Measurements from ENCODE around the gene C10orf95. TPM values are rescaled to one million over a fixed set of nuclear protein-coding genes. Genes with fewer than 3 reads are reported as not detected.
A peak's percentile ranks its signal among the peaks of the same experiment; 100 is the strongest.

C10orf95 gene
- total RNA-seq, 1 donor from 2014 or later = 5.7 TPM

GRCh38 chr10:102492344-102492939 lies 41.1 kb upstream of the C10orf95 start:
- DNase-seq = no peak

GRCh38 chr10:102491136-102491535 lies 39.8 kb upstream of the C10orf95 start:
- Histone ChIP-seq H3K27ac (no peak overlapping the region), H3K27me3 (ENCODE audit: low read depth) (no peaks in the 10 kb centered on the region), H3K36me3 (peaks cover 57% of the 10 kb centered on the region), H3K9me3 (no peaks in the 10 kb centered on the region), H3K4me1 (peaks cover 32% of the 10 kb centered on the region), H3K4me3 (no peak overlapping the region)
- intact Hi-C loops (cut with DNase I) = no loop called here
- DNase-seq (no peak), ATAC-seq (no peak)
- TF ChIP-seq, protein P1, sequence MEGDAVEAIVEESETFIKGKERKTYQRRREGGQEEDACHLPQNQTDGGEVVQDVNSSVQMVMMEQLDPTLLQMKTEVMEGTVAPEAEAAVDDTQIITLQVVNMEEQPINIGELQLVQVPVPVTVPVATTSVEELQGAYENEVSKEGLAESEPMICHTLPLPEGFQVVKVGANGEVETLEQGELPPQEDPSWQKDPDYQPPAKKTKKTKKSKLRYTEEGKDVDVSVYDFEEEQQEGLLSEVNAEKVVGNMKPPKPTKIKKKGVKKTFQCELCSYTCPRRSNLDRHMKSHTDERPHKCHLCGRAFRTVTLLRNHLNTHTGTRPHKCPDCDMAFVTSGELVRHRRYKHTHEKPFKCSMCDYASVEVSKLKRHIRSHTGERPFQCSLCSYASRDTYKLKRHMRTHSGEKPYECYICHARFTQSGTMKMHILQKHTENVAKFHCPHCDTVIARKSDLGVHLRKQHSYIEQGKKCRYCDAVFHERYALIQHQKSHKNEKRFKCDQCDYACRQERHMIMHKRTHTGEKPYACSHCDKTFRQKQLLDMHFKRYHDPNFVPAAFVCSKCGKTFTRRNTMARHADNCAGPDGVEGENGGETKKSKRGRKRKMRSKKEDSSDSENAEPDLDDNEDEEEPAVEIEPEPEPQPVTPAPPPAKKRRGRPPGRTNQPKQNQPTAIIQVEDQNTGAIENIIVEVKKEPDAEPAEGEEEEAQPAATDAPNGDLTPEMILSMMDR (IDR thresholded peaks at IDR 0.05) = no peak

More at GRCh38 chr10:102492344-102492939, 41.1 kb upstream of the C10orf95 start:
- TF ChIP-seq, protein P1 (IDR thresholded peaks at IDR 0.05) = no peak
- no peaks in the 10 kb centered on the region for H3K27me3 ChIP-seq (ENCODE audit: low read depth)
- H3K9me3 ChIP-seq = no peaks in the 10 kb centered on the region
- intact Hi-C loops (cut with DNase I) = no loop called here
- H3K27ac ChIP-seq = peak overlapping the region; percentile 58
- H3K4me3 ChIP-seq = no peak overlapping the region
- peak; percentile 73 to 75 for ATAC-seq
- peaks cover 45% of the 10 kb centered on the region for H3K36me3 ChIP-seq
- peaks cover 45% of the 10 kb centered on the region for H3K4me1 ChIP-seq

GRCh38 chr10:102485093-102485784 lies 33.9 kb upstream of the C10orf95 start:
- ATAC-seq (no peak), DNase-seq (no peak)
- Histone ChIP-seq H3K4me1 (no peaks in the 10 kb centered on the region), H3K9me3 (no peaks in the 10 kb centered on the region), H3K27ac (no peak overlapping the region), H3K36me3 (peaks cover 100% of the 10 kb centered on the region), H3K27me3 (ENCODE audit: low read depth) (no peaks in the 10 kb centered on the region), H3K4me3 (no peak overlapping the region)
- intact Hi-C loops (cut with DNase I) = no loop called here
- TF ChIP-seq, protein P1 (IDR thresholded peaks at IDR 0.05) = no peak

- intact Hi-C loops (cut with DNase I) = no loop called here
- Histone ChIP-seq H3K4me3 (no peak overlapping the region), H3K9me3 (no peaks in the 10 kb centered on the region), H3K36me3 (peaks cover 100% of the 10 kb centered on the region), H3K4me1 (no peaks in the 10 kb centered on the region), H3K27me3 (ENCODE audit: low read depth) (no peaks in the 10 kb centered on the region), H3K27ac (no peak overlapping the region)
- ATAC-seq = no peak
- TF ChIP-seq, protein P1 (IDR thresholded peaks at IDR 0.05) = no peak
- DNase-seq = no peak
These were observed 32.7 kb upstream of the C10orf95 start for GRCh38 chr10:102484021-102484420.

DNA sequence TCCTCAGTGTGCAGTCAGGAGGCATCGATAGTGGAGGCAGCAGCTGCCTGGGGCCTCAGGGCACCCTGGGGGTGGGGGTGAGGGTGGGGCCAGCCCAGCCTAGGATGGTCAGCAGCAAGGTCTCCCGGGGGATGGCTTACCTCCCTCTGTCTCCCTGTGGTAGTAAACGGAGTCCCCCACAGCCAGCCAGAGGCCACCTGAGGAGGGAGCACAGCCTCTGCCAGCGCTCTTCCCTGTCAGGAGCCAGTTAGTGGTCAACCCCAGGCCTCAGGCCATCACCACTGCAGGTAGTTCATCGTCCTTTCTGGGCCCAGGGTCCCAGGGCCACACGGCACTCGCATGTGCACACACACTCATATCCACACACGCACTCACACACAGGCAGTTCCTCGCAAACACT lies 29.1 kb upstream of the C10orf95 start:
- H3K27ac ChIP-seq = no peak overlapping the region
- no peaks in the 10 kb centered on the region for H3K4me1 ChIP-seq
- no peak overlapping the region for H3K4me3 ChIP-seq
- H3K27me3 ChIP-seq (ENCODE audit: low read depth) = no peaks in the 10 kb centered on the region
- DNase-seq (no peak), ATAC-seq (no peak)
- intact Hi-C loops (cut with DNase I) = no loop called here
- peaks cover 64% of the 10 kb centered on the region for H3K36me3 ChIP-seq
- no peaks in the 10 kb centered on the region for H3K9me3 ChIP-seq
- TF ChIP-seq, protein P1 (IDR thresholded peaks at IDR 0.05) = no peak

Measured in lower lobe of right lung (tissue), 2 donors.